K562 (cell line): Measurements from ENCODE around the gene TFCP2L1. TPM values are rescaled to one million over a fixed set of nuclear protein-coding genes. Genes with fewer than 3 reads are reported as not detected.

Experiments used
- ATAC-seq: fragments of 200-7000 bp; cut with Tn5 transposase; 3 replicates; pipeline ENCODE4 v1.9.1; 2020; ENCODE audit warnings: moderate library complexity
- BruUV-seq: library from RNA; stranded (reverse); fragments of 400-500 nt; replicated peaks from 2 replicates; lab custom pipeline; 2021; lab: Mats Ljungman, UMichigan
- CTCF ChIA-PET: fragments of 300-600 bp; formaldehyde crosslinking; extraction: SDS; loops from one replicate; lab custom pipeline; 2021; ENCODE audit warnings: low intra/inter-chr PET ratio; lab: Yijun Ruan, JAX
- POLR2A ChIA-PET: fragments of 300-600, 350-650 bp; sonication (Branson Sonifier 250); formaldehyde crosslinking; extraction: SDS; loops from one replicate; lab custom pipeline; 2021; ENCODE audit warnings: antibody characterized with exemption, inconsistent platforms; lab: Yijun Ruan, JAX
- DNase-seq, 4 experiments: peaks; one replicate each; pipeline versions ENCODE4 v3.0.0 to v3.0.0-alpha.2; 2011 to 2018; ENCODE audit warnings: low spot score in 3 of 4, mixed read lengths in 3 of 4; ENCODE audit errors: extremely low read depth in 1 of 4
- FAIRE-seq: peaks from 2 replicates; lab custom pipeline; 2011; peaks lifted over from hg19 to GRCh38; lab: Jason Lieb, UNC
- H2AFZ ChIP-seq: 2 replicates; pipeline ENCODE4 v1.6.0; 2011; ENCODE audit warnings: low read depth, low read length, control low read depth, inconsistent platforms
- H3K27ac ChIP-seq: fragments of 200-600 bp; 3 replicates; pipeline ENCODE4 v1.8.0; 2011; ENCODE audit warnings: low read depth, mild to moderate bottlenecking, control low read depth, inconsistent platforms, low read length, moderate library complexity, mixed read lengths; ENCODE audit errors: extremely low read depth
- H3K27me3 ChIP-seq, 2 experiments: fragments of 300-600 bp in 1 of 2; 2 replicates in 1 of 2; 3 replicates in 1 of 2; pipeline versions ENCODE4 v1.6.0 to v1.8.0; 2011; ENCODE audit warnings: inconsistent platforms in 2 of 2, low read length in 2 of 2, mild to moderate bottlenecking in 1 of 2, mixed read lengths in 1 of 2, moderate library complexity in 1 of 2; ENCODE audit not compliant: control insufficient read depth in 2 of 2, insufficient read depth in 2 of 2
- H3K36me3 ChIP-seq: fragments of 300-600 bp; 3 replicates; pipeline ENCODE4 v1.8.0; 2011; ENCODE audit warnings: mild to moderate bottlenecking, low read length, inconsistent platforms; ENCODE audit not compliant: control insufficient read depth, insufficient read depth
- H3K4me1 ChIP-seq, 2 experiments: fragments of 200-600 bp in 1 of 2; replicated peaks in 1 of 2; 2 replicates in 1 of 2; 3 replicates in 1 of 2; pipeline versions ENCODE4 v1.5.1 to v1.8.0; 2011; ENCODE audit warnings: inconsistent platforms in 2 of 2, low read length in 2 of 2, mild to moderate bottlenecking in 1 of 2, mixed read lengths in 1 of 2, moderate library complexity in 1 of 2; ENCODE audit not compliant: control insufficient read depth in 2 of 2, insufficient read depth in 2 of 2
- H3K4me2 ChIP-seq: 2 replicates; pipeline ENCODE4 v1.6.1; 2011; ENCODE audit warnings: low read length, control low read depth, inconsistent platforms, mixed read lengths; ENCODE audit not compliant: insufficient read depth
- H3K4me3 ChIP-seq: fragments of 200-600 bp; sonication (generic), shearing (Covaris generic); 2 replicates; pipeline ENCODE4 v1.5.1; 2016; ENCODE audit warnings: control low read depth, inconsistent platforms
- H3K79me2 ChIP-seq: fragments of 200-600 bp; 3 replicates; pipeline ENCODE4 v1.8.0; 2011; ENCODE audit warnings: low read length, inconsistent platforms; ENCODE audit not compliant: control insufficient read depth, insufficient read depth
- H3K9ac ChIP-seq, 2 experiments: 2 replicates each; pipeline versions ENCODE4 v1.6.0 to v1.6.1; 2011; ENCODE audit warnings: low read depth in 2 of 2, low read length in 2 of 2, control low read depth in 1 of 2, inconsistent platforms in 1 of 2, mild to moderate bottlenecking in 1 of 2, mixed read lengths in 1 of 2; ENCODE audit not compliant: insufficient read depth in 1 of 2
- H3K9me1 ChIP-seq: one replicate; pipeline ENCODE4 v1.6.0; 2011; ENCODE audit warnings: inconsistent platforms, mild to moderate bottlenecking, low read length, moderate library complexity; ENCODE audit not compliant: control insufficient read depth, insufficient read depth
- H3K9me3 ChIP-seq: replicated peaks from 2 replicates; pipeline ENCODE4 v1.5.1; 2011; ENCODE audit warnings: low read depth, low read length, inconsistent platforms; ENCODE audit not compliant: control insufficient read depth, insufficient read depth
- H4K20me1 ChIP-seq: replicated peaks from 2 replicates; pipeline ENCODE4 v1.6.1; 2011; ENCODE audit warnings: low read length, inconsistent platforms, mixed read lengths; ENCODE audit not compliant: control insufficient read depth, insufficient read depth
- ARID2 ChIP-seq: fragments of 450-650 bp; IDR thresholded peaks from 2 replicates; pipeline ENCODE4 v1.6.1; 2017; ENCODE audit warnings: antibody characterized with exemption, mild to moderate bottlenecking
- ILK ChIP-seq: fragments of 450-650 bp; IDR thresholded peaks from 2 replicates; pipeline ENCODE4 v1.6.1; 2016; ENCODE audit warnings: missing genetic modification characterization, low read depth, mild to moderate bottlenecking, missing compliant biosample characterization, moderate library complexity, borderline replicate concordance
- KLF10 ChIP-seq: fragments of 250-450 bp; sonication (Bioruptor Pico); IDR thresholded peaks from 2 replicates; pipeline ENCODE4 v1.6.1; 2021; ENCODE audit warnings: matching md5 sums
- MEF2A ChIP-seq: IDR thresholded peaks from 2 replicates; pipeline ENCODE4 v1.6.1; 2011; ENCODE audit warnings: low read depth, mild to moderate bottlenecking, low read length, moderate library complexity; ENCODE audit not compliant: control insufficient read depth
- NFXL1 ChIP-seq: fragments of 450-650 bp; formaldehyde crosslinking; IDR thresholded peaks from 2 replicates; pipeline ENCODE4 v1.4.0; 2021; ENCODE audit warnings: mild to moderate bottlenecking
- PHF21A ChIP-seq: fragments of 450-650 bp; IDR thresholded peaks from 2 replicates; pipeline ENCODE4 v1.6.1; 2017; ENCODE audit warnings: low read depth, borderline replicate concordance
- SIN3A ChIP-seq, 2 experiments: fragments of 150-350 bp in 1 of 2; IDR thresholded peaks; 2 replicates each; pipeline ENCODE4 v1.6.1; 2011 to 2016; ENCODE audit warnings: borderline replicate concordance in 2 of 2, low read depth in 2 of 2, low read length in 2 of 2, mild to moderate bottlenecking in 2 of 2, moderate library complexity in 2 of 2; ENCODE audit not compliant: control insufficient read depth in 1 of 2
- XRCC3 ChIP-seq: fragments of 450-650 bp; IDR thresholded peaks from 2 replicates; pipeline ENCODE4 v1.6.1; 2017; ENCODE audit warnings: mild to moderate bottlenecking, moderate library complexity
- XRCC4 ChIP-seq: IDR thresholded peaks from one replicate; pipeline ENCODE4 v1.6.1; 2011; ENCODE audit not compliant: insufficient read depth, insufficient read length; ENCODE audit errors: extremely low read depth
- WGBS: fragments of 100-300 bp; shearing (Covaris generic); methylation state at CpG from one replicate; pipeline ENCODE4 v1.1.6; 2016; ENCODE audit warnings: low coverage, mixed read lengths; ENCODE audit not compliant: insufficient coverage; ENCODE audit errors: missing lambda C conversion rate; 5-methylcytosine and 5-hydroxymethylcytosine counted together
- in situ Hi-C: fragments of 300-500 bp; cut with MboI; formaldehyde crosslinking; loops from 4 replicates; pipeline ENCODE4 v1.15.0; 2018; ENCODE audit warnings: inconsistent platforms, mixed read lengths
- intact Hi-C: fragments of 100-400 bp; cut with micrococcal nuclease; formaldehyde crosslinking; loops from 2 replicates; pipeline ENCODE4 v1.14.2; 2022
- polyA plus RNA-seq, 8 experiments: library from polyadenylated mRNA; depleted of rRNA in 4 of 8; stranded (reverse) in 5 of 8; unstranded in 3 of 8; fragments of >200 nt; fragmentation: Nextera tagmentation in 2 of 8; fragmentation: Illumina TruSeq in 1 of 8; extraction: Ambion mirVana in 2 of 8; extraction: Trizol in 1 of 8; gene quantifications; 2 replicates each; pipeline versions ENCODE4 v1.2.1 to v1.2.3, GENCODE V29; 2011 to 2014; ENCODE audit warnings: inconsistent platforms in 1 of 8, missing spikeins in 1 of 8
- total RNA-seq, 7 experiments: library from RNA; depleted of rRNA in 6 of 7; stranded (reverse); fragments of >200 nt in 6 of 7; fragmentation: Illumina TruSeq in 2 of 7; extraction: Trizol in 2 of 7; gene quantifications; 2 replicates each; pipeline versions ENCODE4 v1.2.1 to v1.2.3, GENCODE V29; 2011 to 2021; ENCODE audit warnings: low replicate concordance in 1 of 7
- TF ChIP-seq, protein P1 (sequence below): sonication (generic); formaldehyde crosslinking; IDR thresholded peaks from 2 replicates; pipeline ENCODE4 v1.4.0; 2020; ENCODE audit warnings: mild to moderate bottlenecking, missing genetic modification reagents
- TF ChIP-seq, protein P2 (sequence below), 2 experiments: IDR thresholded peaks; 2 replicates each; pipeline ENCODE4 v1.6.1; 2011; ENCODE audit warnings: borderline replicate concordance in 1 of 2, control low read depth in 1 of 2, low read depth in 1 of 2, low read length in 1 of 2, mild to moderate bottlenecking in 1 of 2, mixed read lengths in 1 of 2, moderate library complexity in 1 of 2; ENCODE audit not compliant: insufficient read depth in 1 of 2, insufficient read length in 1 of 2, poor library complexity in 1 of 2, severe bottlenecking in 1 of 2; ENCODE audit errors: extremely low read depth in 1 of 2
- TF ChIP-seq, protein P3 (sequence below): IDR thresholded peaks from 2 replicates; pipeline ENCODE4 v1.6.1; 2014; ENCODE audit warnings: antibody characterized with exemption

Gene TFCP2L1
- total and polyA plus RNA-seq, 9 of the 15 experiments (the other 6 are each of a cell fraction or from before 2014, with no cell fraction given) = 0.08 to 1.00 (median 0.42) TPM

DNA sequence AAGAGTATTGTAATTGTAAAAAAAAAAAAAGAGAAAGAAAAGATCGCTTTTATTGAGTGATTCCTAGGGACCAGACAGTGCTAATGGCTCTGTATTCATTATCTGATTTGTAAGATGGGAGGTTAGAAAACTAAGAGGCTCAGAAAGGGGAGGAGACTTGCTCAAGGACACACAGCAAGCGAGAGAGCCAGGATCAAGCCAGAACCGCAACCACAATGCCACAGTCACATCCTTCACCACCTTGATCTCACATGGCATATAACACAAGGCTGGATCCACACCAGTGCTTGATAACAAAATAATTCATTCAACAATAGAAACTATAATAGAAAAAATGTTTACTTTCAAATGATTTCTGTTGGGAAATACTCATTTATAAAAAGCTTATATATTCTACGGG lies 37.5 kb downstream of the TFCP2L1 start:
- BruUV-seq = no TSS peak
- TF ChIP-seq PHF21A (no peak), ARID2 (no peak), XRCC4 (no peak), ILK (tag) (no peak), MEF2A (no peak), SIN3A (IDR thresholded peaks at IDR 0.05; ENCODE audit: borderline replicate concordance in 2 of 2, control insufficient read depth in 1 of 2, low read depth in 2 of 2, low read length in 2 of 2) (no peak), XRCC3 (no peak), NFXL1 (no peak), KLF10 (CRISPR knock-in tag) (no peak)
- TF ChIP-seq, protein P1, sequence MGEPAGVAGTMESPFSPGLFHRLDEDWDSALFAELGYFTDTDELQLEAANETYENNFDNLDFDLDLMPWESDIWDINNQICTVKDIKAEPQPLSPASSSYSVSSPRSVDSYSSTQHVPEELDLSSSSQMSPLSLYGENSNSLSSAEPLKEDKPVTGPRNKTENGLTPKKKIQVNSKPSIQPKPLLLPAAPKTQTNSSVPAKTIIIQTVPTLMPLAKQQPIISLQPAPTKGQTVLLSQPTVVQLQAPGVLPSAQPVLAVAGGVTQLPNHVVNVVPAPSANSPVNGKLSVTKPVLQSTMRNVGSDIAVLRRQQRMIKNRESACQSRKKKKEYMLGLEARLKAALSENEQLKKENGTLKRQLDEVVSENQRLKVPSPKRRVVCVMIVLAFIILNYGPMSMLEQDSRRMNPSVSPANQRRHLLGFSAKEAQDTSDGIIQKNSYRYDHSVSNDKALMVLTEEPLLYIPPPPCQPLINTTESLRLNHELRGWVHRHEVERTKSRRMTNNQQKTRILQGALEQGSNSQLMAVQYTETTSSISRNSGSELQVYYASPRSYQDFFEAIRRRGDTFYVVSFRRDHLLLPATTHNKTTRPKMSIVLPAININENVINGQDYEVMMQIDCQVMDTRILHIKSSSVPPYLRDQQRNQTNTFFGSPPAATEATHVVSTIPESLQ (CRISPR knock-in tag) = no peak
- TF ChIP-seq, protein P2, sequence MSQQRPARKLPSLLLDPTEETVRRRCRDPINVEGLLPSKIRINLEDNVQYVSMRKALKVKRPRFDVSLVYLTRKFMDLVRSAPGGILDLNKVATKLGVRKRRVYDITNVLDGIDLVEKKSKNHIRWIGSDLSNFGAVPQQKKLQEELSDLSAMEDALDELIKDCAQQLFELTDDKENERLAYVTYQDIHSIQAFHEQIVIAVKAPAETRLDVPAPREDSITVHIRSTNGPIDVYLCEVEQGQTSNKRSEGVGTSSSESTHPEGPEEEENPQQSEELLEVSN (IDR thresholded peaks at IDR 0.05; ENCODE audit: borderline replicate concordance in 1 of 2, extremely low read depth in 1 of 2, insufficient read depth in 1 of 2, insufficient read length in 1 of 2, low read depth in 1 of 2, low read length in 1 of 2, poor library complexity in 1 of 2, severe bottlenecking in 1 of 2) = no peak
- TF ChIP-seq, protein P3, sequence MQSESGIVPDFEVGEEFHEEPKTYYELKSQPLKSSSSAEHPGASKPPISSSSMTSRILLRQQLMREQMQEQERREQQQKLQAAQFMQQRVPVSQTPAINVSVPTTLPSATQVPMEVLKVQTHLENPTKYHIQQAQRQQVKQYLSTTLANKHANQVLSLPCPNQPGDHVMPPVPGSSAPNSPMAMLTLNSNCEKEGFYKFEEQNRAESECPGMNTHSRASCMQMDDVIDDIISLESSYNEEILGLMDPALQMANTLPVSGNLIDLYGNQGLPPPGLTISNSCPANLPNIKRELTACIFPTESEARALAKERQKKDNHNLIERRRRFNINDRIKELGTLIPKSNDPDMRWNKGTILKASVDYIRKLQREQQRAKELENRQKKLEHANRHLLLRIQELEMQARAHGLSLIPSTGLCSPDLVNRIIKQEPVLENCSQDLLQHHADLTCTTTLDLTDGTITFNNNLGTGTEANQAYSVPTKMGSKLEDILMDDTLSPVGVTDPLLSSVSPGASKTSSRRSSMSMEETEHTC = no peak
- TF ChIP-seq, all 486 proteins: peak for 0
- intact Hi-C loops (no loop called here), in situ Hi-C loops (no loop called here)
- H3K9ac ChIP-seq = no peak overlapping the region
- H2AFZ ChIP-seq = no peak overlapping the region
- H3K4me1 ChIP-seq = no peaks in the 10 kb centered on the region; a peak in 2 of 5 replicates
- CTCF ChIA-PET = no interaction called here
- ATAC-seq (no peak), FAIRE-seq (no peak), DNase-seq (no peak)
- H3K9me3 ChIP-seq = no peaks in the 10 kb centered on the region
- POLR2A ChIA-PET = no interaction called here
- H3K36me3 ChIP-seq = no peaks in the 10 kb centered on the region
- H3K27me3 ChIP-seq = peaks cover 18 to 53% of the 10 kb centered on the region in 2 experiments
- H3K27ac ChIP-seq = no peak overlapping the region
- WGBS = 15% methylated on average over 4 of the region's 4 CpGs
- H4K20me1 ChIP-seq = no peaks in the 10 kb centered on the region
- H3K9me1 ChIP-seq = no peaks in the 10 kb centered on the region
- no peak overlapping the region for H3K4me2 ChIP-seq
- H3K79me2 ChIP-seq = no peaks in the 10 kb centered on the region
- no peak overlapping the region for H3K4me3 ChIP-seq
